SIG-M5 (cell line): Measurements from ENCODE around the gene ARHGAP27.

Source experiments
- DNase-seq: peaks from one replicate; lab custom pipeline; 2025; lab: John Stamatoyannopoulos, UW

The ARHGAP27 gene

GRCh38 chr17:45384047-45384788, 48.5 kb downstream of the ARHGAP27 start:
- no peak for DNase-seq

- DNase-seq, result no peak
Observed at GRCh38 chr17:45383003-45383402, 49.7 kb downstream of the ARHGAP27 start.

GRCh38 chr17:45382226-45382625, 50.4 kb downstream of the ARHGAP27 start:
- DNase-seq, result no peak

- no peak for DNase-seq
Observed at GRCh38 chr17:45380991-45381390, 51.7 kb downstream of the ARHGAP27 start.

GRCh38 chr17:45380046-45380765, 52.5 kb downstream of the ARHGAP27 start:
- no peak for DNase-seq

- DNase-seq, result no peak
Observed at GRCh38 chr17:45377401-45377800, 55.3 kb downstream of the ARHGAP27 start.

GRCh38 chr17:45376171-45377005, 56.3 kb downstream of the ARHGAP27 start:
- no peak for DNase-seq

GRCh38 chr17:45374501-45374900, 58.2 kb downstream of the ARHGAP27 start:
- no peak for DNase-seq

GRCh38 chr17:45372325-45372869, 60.3 kb downstream of the ARHGAP27 start:
- no peak for DNase-seq

GRCh38 chr17:45371414-45372324, 61.0 kb downstream of the ARHGAP27 start:
- no peak for DNase-seq

- DNase-seq, result no peak
Observed at GRCh38 chr17:45370949-45371413, 61.7 kb downstream of the ARHGAP27 start.

- DNase-seq, result no peak
Observed at GRCh38 chr17:45369421-45369820, 63.2 kb downstream of the ARHGAP27 start.

- no peak for DNase-seq
Observed at GRCh38 chr17:45368651-45369050, 64.0 kb downstream of the ARHGAP27 start.

GRCh38 chr17:45367216-45367615, 65.5 kb downstream of the ARHGAP27 start:
- no peak for DNase-seq

GRCh38 chr17:45366691-45367090, 66.0 kb downstream of the ARHGAP27 start:
- DNase-seq, result no peak

- no peak for DNase-seq
Observed at GRCh38 chr17:45366049-45366448, 66.6 kb downstream of the ARHGAP27 start.

GRCh38 chr17:45364531-45365390, 67.9 kb downstream of the ARHGAP27 start:
- DNase-seq, result no peak

GRCh38 chr17:45363498-45363897, 69.2 kb downstream of the ARHGAP27 start:
- DNase-seq, result no peak

- no peak for DNase-seq
Observed at GRCh38 chr17:45361976-45362375, 70.7 kb downstream of the ARHGAP27 start.

- no peak for DNase-seq
Observed at GRCh38 chr17:45361451-45361850, 71.2 kb downstream of the ARHGAP27 start.
